NCI-H2196 (cell line): ENCODE data around the gene ZNF226.
"Not testable (repeated sequence)": the region's sequence is repeated elsewhere in the genome, so short reads cannot be mapped to it uniquely, and the experiment has no call there.

Source experiments
- DNase-seq: peaks from one replicate; lab custom pipeline; 2025; ENCODE audit not compliant: unreplicated experiment; lab: John Stamatoyannopoulos, UW

The ZNF226 gene

GRCh38 chr19:44207126-44207803 is 42.4 kb downstream of the ZNF226 start:
- DNase-seq, result peak; percentile 77

DNA sequence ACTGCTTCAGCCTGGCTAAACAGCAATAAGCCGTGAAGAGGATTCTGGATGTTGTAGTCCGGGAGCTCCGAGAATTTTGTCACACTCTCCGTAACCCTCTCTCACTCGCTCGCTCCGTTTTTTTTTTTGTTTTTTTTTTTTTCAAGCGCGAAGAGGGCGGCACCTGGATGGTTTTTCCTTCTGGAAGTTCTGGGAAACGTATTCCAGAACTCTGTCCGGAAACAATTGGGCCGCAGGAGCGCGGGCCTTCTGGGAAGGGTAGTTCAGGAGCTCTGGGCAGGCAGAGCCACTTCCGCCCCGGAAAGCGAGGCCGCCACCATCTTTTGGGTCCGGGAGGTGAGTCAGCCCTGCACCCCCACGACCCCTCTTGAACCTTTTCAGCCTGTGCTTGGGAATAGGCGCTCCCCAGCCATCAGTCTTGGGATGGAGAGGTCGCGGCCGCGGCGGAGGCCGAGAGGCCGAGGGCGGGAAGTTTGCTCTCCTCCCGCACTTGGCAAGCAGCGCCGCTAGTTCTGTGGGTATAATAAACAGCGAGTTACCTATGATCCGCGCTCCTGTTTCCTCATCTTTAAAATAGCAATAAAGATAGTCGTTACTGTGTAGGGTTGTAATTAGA is 47.5 kb downstream of the ZNF226 start, which contains the start of gene ZNF227:
TSS of gene ZNF227 (plus strand) at position 283 of the 616 bp plus-strand sequence. CDS start 5,261 bp downstream, outside the sequence.
- DNase-seq, result peak; percentile 89

DNA sequence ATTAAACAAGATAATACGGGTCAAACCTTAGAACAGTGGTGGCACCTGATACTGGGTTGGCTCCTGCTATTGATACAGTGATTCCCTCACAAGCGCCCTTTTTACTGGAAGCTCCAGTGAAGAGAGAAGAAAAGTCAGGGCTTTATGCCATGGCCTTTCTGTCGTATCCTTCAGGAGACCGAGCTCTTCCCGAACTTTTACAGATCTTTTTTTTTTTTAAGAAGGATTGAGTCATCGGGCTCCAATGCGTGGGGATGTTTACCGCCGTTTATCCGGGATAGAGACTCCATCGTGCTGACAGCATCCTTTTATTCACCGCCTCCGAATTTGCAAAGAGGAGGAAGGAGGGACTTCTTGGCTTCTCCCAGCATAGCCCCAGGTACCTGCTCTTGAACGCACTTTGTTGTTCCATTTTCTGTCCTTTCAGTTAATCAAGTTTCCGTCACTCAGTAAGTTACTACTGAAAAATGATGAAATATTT is 48.0 kb downstream of the ZNF226 start:
- peak; percentile 34 for DNase-seq

DNA sequence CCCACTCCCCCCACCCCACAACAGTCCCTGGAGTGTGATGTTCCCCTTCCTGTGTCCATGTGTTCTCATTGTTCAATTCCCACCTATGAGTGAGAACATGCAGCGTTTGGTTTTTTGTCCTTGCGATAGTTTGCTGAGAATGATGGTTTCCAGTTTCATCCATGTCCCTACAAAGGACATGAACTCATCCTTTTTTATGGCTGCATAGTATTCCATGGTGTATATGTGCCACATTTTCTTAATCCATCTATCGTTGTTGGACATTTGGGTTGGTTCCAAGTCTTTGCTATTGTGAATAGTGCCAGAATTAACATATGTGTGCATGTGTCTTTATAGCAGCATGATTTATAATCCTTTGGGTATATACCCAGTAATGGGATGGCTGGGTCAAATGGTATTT is 55.0 kb downstream of the ZNF226 start:
- not testable (repeated sequence) for DNase-seq

DNA sequence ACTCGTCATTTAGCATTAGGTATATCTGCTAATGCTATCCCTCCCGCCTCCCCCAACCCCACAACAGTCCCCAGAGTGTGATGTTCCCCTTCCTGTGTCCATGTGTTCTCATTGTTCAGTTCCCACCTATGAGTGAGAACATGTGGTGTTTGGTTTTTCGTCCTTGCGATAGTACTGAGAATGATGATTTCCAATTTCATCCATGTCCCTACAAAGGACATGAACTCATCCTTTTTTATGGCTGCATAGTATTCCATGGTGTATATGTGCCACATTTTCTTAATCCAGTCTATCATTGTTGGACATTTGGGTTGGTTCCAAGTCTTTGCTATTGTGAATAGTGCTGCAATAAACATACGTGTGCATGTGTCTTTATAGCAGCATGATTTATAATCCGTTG is 55.9 kb downstream of the ZNF226 start:
- DNase-seq, result not testable (repeated sequence)

DNA sequence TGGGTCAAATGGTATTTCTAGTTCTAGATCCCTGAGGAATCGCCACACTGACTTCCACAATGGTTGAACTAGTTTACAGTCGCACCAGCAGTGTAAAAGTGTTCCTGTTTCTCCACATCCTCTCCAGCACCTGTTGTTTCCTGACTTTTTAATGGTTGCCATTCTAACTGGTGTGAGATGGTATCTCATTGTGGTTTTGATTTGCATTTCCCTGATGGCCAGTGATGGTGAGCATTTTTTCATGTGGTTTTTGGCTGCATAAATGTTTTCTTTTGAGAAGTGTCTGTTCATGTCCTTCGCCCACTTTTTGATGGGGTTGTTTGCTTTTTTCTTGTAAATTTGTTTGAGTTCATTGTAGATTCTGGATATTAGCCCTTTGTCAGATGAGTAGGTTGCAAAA is 56.4 kb downstream of the ZNF226 start:
- DNase-seq, result not testable (repeated sequence)
